ENCODE measurements around the gene PAGE4.

DNA sequence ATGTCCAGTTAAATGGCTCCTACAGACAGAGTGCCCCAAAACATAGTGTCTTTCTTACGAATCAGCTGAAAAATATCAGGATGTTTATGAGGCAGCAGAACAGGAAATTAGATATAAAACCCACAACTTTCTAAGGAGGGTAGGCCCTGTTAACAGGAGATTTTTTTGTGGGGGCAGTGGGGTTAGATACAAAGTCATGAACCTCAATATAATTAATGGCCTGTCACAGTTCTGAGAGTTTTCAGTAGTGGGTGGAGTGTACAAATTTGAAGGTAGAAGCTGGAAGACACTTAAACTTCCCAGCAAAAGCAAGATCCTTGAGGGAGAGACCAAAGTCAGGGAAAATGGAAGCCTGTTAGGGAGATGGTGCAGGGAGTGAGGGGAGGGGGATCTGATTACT lies 17.4 kb downstream of the PAGE4 start:
- TF ChIP-seq, protein P1, sequence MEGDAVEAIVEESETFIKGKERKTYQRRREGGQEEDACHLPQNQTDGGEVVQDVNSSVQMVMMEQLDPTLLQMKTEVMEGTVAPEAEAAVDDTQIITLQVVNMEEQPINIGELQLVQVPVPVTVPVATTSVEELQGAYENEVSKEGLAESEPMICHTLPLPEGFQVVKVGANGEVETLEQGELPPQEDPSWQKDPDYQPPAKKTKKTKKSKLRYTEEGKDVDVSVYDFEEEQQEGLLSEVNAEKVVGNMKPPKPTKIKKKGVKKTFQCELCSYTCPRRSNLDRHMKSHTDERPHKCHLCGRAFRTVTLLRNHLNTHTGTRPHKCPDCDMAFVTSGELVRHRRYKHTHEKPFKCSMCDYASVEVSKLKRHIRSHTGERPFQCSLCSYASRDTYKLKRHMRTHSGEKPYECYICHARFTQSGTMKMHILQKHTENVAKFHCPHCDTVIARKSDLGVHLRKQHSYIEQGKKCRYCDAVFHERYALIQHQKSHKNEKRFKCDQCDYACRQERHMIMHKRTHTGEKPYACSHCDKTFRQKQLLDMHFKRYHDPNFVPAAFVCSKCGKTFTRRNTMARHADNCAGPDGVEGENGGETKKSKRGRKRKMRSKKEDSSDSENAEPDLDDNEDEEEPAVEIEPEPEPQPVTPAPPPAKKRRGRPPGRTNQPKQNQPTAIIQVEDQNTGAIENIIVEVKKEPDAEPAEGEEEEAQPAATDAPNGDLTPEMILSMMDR (conservative IDR thresholded peaks at IDR 0.05; ENCODE audit: low read depth, low read length), result no peak
- TF ChIP-seq EZH2 (IDR thresholded peaks at IDR 0.05; ENCODE audit: borderline replicate concordance, low read depth, low read length, poor library complexity, severe bottlenecking), result no peak

Data from A673 (cell line).